GM10266 (cell line): ENCODE results near the gene MAPK8IP1.
"Not testable (repeated sequence)": the region's sequence is repeated elsewhere in the genome, so short reads cannot be mapped to it uniquely, and the experiment has no call there.

Source experiments
- DNase-seq: peaks from one replicate; pipeline ENCODE4 v3.0.0; 2012; ENCODE audit errors: extremely low spot score
- CTCF ChIP-seq: IDR thresholded peaks from 2 replicates; pipeline ENCODE4 v1.5.1; 2012; ENCODE audit warnings: mild to moderate bottlenecking, low read depth; ENCODE audit not compliant: control insufficient read depth, insufficient read depth; ENCODE audit errors: missing control alignments

The MAPK8IP1 gene

GRCh38 chr11:45900916-45901617 is 15.6 kb downstream of the MAPK8IP1 start:
- no peak for TF ChIP-seq CTCF
- DNase-seq, result no peak

- DNase-seq, result no peak
- no peak for TF ChIP-seq CTCF
Observed at GRCh38 chr11:45901626-45902025, 16.2 kb downstream of the MAPK8IP1 start.

- no peak for TF ChIP-seq CTCF
Observed at GRCh38 chr11:45902452-45903380, 17.3 kb downstream of the MAPK8IP1 start.

GRCh38 chr11:45904309-45904915 is 19.0 kb downstream of the MAPK8IP1 start:
- DNase-seq, result no peak
- TF ChIP-seq CTCF, result no peak

More at GRCh38 chr11:45902452-45903380, 17.3 kb downstream of the MAPK8IP1 start:
- no peak for DNase-seq

GRCh38 chr11:45905095-45905494 is 19.6 kb downstream of the MAPK8IP1 start:
- no peak for TF ChIP-seq CTCF
- DNase-seq, result no peak

- DNase-seq, result not testable (repeated sequence)
Observed at GRCh38 chr11:45905576-45905975, 20.1 kb downstream of the MAPK8IP1 start.

GRCh38 chr11:45906096-45906682 is 20.7 kb downstream of the MAPK8IP1 start:
- TF ChIP-seq CTCF, result no peak
- no peak for DNase-seq
